SIG-M5 (cell line): ENCODE results near the gene BLOC1S5.
"Not testable (repeated sequence)": the region's sequence is repeated elsewhere in the genome, so short reads cannot be mapped to it uniquely, and the experiment has no call there.

Source experiments
- DNase-seq: peaks from one replicate; lab custom pipeline; 2025; lab: John Stamatoyannopoulos, UW

Gene BLOC1S5

GRCh38 chr6:8041913-8042583 is 22.1 kb downstream of the BLOC1S5 start:
- DNase-seq: no peak

- not testable (repeated sequence) for DNase-seq
Measured at GRCh38 chr6:8034107-8034506, 30.1 kb downstream of the BLOC1S5 start.

GRCh38 chr6:8030920-8031319 is 33.3 kb downstream of the BLOC1S5 start:
- DNase-seq: no peak

- DNase-seq: no peak
Measured at GRCh38 chr6:8029243-8029870, 34.8 kb downstream of the BLOC1S5 start.

GRCh38 chr6:8027965-8028651 is 36.1 kb downstream of the BLOC1S5 start:
- DNase-seq: no peak

GRCh38 chr6:8026800-8027199 is 37.4 kb downstream of the BLOC1S5 start:
- no peak for DNase-seq

- DNase-seq: no peak
Measured at GRCh38 chr6:8025191-8025590, 39.0 kb downstream of the BLOC1S5 start.

- no peak for DNase-seq
Measured at GRCh38 chr6:8023638-8024037, 40.6 kb downstream of the BLOC1S5 start.

GRCh38 chr6:8020083-8020482 is 44.1 kb downstream of the BLOC1S5 start:
- no peak for DNase-seq

GRCh38 chr6:8017705-8018104 is 46.5 kb downstream of the BLOC1S5 start:
- no peak for DNase-seq

GRCh38 chr6:8017276-8017701 is 46.9 kb downstream of the BLOC1S5 start:
- no peak for DNase-seq

GRCh38 chr6:8014947-8015346 is 49.2 kb downstream of the BLOC1S5 start:
- DNase-seq: no peak

- no peak for DNase-seq
Measured at GRCh38 chr6:8013763-8014162, 50.4 kb downstream of the BLOC1S5 start.

- DNase-seq: no peak
Measured at GRCh38 chr6:8006208-8006607, 58.0 kb downstream of the BLOC1S5 start.

GRCh38 chr6:8005136-8005535 is 59.1 kb downstream of the BLOC1S5 start:
- no peak for DNase-seq

GRCh38 chr6:8000636-8001035 is 63.6 kb downstream of the BLOC1S5 start:
- DNase-seq: no peak

- no peak for DNase-seq
Measured at GRCh38 chr6:8000188-8000596, 64.0 kb downstream of the BLOC1S5 start.

- no peak for DNase-seq
Measured at GRCh38 chr6:7999201-7999600, 65.0 kb downstream of the BLOC1S5 start.

- no peak for DNase-seq
Measured at GRCh38 chr6:7998103-7998725, 66.0 kb downstream of the BLOC1S5 start.

- no peak for DNase-seq
Measured at GRCh38 chr6:7997286-7997685, 66.9 kb downstream of the BLOC1S5 start.

GRCh38 chr6:7996538-7997111 is 67.6 kb downstream of the BLOC1S5 start:
- DNase-seq: no peak

- DNase-seq: no peak
Measured at GRCh38 chr6:7993952-7994351, 70.2 kb downstream of the BLOC1S5 start.
